GM18870 (cell line): ENCODE data around the gene WFDC1.

Source experiments
- ATAC-seq: cut with Tn5 transposase; IDR thresholded peaks from one replicate; pipeline ENCODE4 v1.9.1; 2021; ENCODE audit warnings: moderate library complexity; ENCODE audit not compliant: unreplicated experiment

The WFDC1 gene

DNA sequence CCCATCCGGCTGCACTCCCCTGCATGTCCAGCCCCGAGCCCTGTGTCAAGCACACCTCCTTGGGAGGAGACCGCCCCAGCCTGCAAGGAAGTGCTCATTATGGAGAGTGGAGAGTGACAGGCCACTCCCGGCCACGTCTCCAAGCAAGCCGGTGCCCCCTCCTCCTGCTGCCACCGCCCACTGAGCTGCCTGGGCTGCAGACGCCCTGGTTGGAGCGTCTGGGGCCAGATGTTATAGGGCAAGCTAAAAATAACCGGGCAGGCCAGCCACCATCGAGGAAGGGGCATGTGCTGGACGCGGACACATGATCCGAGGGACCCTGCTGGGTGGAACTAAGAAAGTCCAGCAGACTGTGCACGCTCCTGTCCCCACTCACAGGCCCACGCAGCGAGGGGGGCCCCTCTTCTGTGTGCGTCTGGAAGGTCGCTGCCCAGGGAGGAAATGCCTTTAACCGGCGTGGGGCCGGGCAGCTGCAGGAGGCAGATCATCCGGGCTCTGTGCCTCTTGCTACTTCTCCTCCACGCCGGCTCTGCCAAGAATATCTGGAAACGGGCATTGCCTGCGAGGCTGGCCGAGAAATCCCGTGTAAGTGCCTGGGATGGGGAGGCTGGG is at the start of gene WFDC1:
TSS of gene WFDC1 (plus strand) at position 348 of the 612 bp plus-strand sequence. CDS start at position 442, 94 bp downstream.
- no peak for ATAC-seq

DNA sequence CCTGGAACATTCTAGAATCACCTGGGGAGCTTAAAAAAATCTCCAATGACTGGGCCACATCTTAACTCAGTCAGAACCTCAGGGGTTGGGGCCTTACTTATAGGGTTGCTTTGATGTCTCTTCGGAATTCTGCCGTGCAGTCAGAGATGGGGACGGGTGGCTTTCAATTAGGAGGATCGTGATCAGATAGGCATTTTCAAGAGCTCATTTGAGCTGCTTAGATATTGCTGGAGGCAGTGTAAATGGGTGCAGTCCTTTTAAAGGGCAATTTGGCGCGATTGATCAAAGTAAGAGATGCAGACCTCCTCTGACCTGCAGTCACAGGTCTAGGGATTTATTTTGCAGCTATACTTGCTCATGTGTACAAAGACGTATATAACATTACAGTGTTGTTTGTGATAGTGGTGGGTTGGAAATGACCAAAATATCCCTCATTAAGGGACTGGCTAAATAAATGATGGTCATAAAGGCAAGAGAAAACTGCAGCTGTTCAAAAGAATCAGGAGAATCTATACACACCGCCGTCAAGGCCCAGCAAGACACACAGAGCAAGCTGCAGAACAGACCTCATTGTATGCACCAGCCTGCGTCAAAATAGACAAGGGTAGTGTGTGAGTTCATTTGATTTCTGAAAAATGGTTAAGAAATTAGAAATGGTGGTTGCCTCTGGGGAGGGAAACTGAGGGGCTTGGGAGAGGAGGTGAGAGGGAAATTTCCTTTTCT is 48.6 kb upstream of the WFDC1 start:
- ATAC-seq, result no peak

DNA sequence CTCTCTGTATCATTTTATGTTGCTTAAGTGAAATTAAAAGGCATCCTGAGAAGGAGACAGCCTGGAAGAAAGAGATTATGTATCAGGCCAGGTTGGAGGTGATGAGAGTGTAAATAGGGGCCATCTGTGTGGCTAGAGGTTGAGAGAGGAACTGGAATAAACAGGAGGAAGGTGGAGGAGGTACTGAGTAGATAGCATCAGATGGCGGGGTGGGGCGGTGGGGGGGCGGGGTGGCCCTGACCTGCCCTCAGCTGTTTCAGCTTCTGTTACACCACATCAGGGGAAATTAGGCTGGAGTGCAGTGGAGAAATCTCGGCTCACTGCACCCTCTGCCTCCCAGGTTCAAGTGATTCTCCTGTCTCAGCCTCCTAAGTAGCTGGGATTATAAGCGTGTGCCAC is 48.0 kb upstream of the WFDC1 start:
- ATAC-seq, result no peak

GRCh38 chr16:84247331-84247730 is 47.3 kb upstream of the WFDC1 start:
- ATAC-seq, result no peak

DNA sequence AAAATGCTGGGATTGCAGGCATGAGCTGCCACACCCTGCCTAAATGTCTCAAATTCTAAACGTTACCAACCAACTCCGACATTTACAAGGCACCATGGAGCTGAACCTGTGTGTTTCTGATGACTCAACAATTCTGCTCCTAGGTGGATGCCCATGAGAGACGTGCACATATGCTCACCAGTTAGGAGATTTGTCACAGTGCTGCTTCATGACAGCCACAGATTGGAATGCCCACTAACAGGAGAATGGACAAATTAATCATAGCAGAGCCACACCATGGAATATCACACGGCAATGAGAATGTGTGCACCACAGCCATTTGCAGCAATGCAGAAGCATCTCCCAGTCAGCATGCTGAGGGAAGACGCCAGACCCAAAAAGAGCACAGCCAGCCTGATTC is 46.8 kb upstream of the WFDC1 start:
- no peak for ATAC-seq

GRCh38 chr16:84252184-84252583 is 42.5 kb upstream of the WFDC1 start:
- no peak for ATAC-seq

GRCh38 chr16:84253173-84253572 is 41.5 kb upstream of the WFDC1 start:
- no peak for ATAC-seq

DNA sequence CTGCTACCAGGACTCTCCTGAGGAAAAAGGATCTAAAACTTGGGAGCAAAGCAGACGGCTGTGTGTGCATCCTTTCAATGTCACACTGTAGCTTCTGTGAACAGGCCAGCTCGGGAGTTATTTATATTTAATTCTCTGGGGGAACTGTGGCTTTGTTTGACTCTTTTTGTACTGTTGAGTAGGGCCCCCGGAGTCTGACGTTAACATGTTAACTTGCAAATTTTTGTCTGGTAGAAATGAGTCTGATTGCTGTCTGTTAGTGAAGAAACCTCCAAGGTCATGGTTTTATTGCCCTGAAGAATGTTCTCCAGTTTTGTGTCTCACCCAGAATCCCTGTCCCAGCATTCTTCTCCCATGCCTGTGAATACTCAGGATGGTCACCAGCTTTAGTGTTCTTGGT is 40.6 kb upstream of the WFDC1 start:
- no peak for ATAC-seq

- no peak for ATAC-seq
Measured at GRCh38 chr16:84255050-84255810, 39.4 kb upstream of the WFDC1 start.

DNA sequence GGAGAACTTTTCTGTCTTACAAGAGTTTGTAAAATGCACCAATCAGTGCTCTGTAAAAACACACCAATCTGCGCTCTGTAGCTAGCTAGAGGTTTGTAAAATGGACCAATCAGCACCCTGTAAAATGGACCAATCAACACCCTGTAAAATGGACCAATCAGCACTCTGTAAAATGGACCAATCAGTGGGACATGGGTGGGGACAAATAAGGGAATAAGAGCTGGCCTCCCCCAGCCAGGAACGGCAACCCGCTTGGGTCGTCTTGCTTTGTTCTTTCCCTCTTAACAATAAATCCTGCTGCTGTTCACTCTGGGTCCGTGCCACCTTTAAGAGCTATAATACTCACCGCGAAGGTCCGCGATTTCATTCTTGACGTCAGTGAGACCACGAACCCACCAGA is 36.4 kb upstream of the WFDC1 start:
- ATAC-seq, result no peak

- no peak for ATAC-seq
Measured at GRCh38 chr16:84259691-84260090, 35.0 kb upstream of the WFDC1 start.

GRCh38 chr16:84260766-84261554 is 33.7 kb upstream of the WFDC1 start:
- ATAC-seq, result no peak

GRCh38 chr16:84262031-84262430 is 32.6 kb upstream of the WFDC1 start:
- ATAC-seq, result no peak

GRCh38 chr16:84262939-84263338 is 31.7 kb upstream of the WFDC1 start:
- no peak for ATAC-seq

DNA sequence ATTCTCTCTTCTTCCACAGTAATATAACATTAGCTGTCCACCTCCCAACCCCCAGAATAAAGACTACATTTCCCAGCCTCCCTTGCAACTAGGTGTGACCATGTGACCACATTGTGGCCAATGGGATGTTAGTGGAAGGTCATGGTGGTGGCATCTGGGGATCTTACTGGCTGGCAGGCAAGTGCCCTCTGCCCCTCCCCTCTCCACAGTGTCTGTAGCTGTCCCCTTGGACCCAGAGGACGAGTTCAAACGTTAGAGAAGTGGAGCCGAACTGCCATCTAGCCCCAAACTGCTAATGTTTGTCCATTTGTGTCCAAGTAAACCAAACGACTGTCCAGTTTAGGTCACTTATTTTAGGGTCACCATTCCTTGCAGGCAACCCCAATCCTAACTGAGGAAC is 28.2 kb upstream of the WFDC1 start:
- ATAC-seq, result no peak

- ATAC-seq, result no peak
Measured at GRCh38 chr16:84267380-84267779, 27.3 kb upstream of the WFDC1 start.

GRCh38 chr16:84268291-84269040 is 26.2 kb upstream of the WFDC1 start:
- no peak for ATAC-seq

DNA sequence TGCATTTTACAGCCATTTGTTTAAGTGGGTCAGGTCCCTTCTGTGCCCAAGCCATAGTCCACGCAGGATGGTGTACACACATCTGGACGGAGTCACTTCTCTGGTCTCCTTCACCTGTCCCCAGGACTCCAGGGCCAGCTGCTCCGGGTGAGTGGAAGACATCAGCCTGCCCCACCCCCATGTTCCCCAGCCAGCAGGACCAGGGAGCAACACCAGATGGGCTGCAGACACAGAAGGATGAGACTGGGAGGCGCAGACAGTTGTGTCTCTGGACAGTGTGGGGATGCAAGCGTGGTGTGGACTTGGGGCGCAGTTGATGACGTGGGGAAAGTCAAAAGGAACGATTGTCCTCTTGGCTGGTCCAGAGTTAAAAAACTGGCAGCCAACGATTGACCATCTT is 24.6 kb upstream of the WFDC1 start:
- no peak for ATAC-seq

GRCh38 chr16:84270531-84270930 is 24.1 kb upstream of the WFDC1 start:
- ATAC-seq, result no peak

DNA sequence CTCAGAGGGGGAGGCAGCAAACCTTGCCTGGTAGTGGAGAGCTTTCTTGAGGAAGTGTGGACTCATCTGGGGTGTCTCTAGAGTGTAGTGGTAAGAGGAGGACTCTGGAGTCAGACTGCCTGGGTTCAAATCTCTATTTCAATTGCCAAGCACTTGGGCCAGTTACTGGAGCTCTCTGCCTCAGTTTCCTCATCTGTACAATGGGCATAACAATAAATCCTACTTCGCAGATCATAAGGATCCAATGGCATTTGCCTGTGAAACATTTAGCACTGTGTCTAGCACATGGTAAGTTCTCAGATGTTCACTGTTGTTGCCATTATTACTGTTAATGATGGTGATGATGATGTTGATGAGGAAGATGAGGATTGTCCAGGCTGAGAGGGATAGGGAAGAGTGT is 23.6 kb upstream of the WFDC1 start:
- ATAC-seq, result no peak

DNA sequence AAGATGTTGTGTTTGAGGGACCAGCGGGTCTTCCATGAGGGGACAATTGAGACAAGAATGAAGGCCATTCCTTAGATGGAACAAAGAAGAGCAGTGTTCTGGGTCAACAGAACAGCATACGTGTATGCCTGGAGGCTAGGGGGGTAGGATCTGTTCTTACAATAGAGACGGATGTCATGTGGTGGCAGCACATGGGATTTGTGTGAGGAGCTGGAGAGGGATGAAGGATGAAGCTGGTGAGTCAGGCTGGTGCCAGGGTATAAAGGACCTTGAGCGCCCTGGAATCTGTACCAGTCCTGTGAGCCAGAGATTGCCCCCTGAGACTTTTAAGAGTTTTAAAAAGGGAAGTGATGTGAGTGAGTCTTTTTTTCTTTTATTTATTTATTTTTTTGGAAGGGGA is 22.8 kb upstream of the WFDC1 start:
- no peak for ATAC-seq
